HG03575 (cell line): Measurements from ENCODE around the gene CARMIL3.
"Not testable (repeated sequence)": the region's sequence is repeated elsewhere in the genome, so short reads cannot be mapped to it uniquely, and the experiment has no call there.

Experiments
- ATAC-seq: cut with Tn5 transposase; IDR thresholded peaks from one replicate; pipeline ENCODE4 v1.9.1; 2021; ENCODE audit not compliant: unreplicated experiment, insufficient number of reproducible peaks, low FRiP score; ENCODE audit errors: extremely low read depth

The CARMIL3 gene

DNA sequence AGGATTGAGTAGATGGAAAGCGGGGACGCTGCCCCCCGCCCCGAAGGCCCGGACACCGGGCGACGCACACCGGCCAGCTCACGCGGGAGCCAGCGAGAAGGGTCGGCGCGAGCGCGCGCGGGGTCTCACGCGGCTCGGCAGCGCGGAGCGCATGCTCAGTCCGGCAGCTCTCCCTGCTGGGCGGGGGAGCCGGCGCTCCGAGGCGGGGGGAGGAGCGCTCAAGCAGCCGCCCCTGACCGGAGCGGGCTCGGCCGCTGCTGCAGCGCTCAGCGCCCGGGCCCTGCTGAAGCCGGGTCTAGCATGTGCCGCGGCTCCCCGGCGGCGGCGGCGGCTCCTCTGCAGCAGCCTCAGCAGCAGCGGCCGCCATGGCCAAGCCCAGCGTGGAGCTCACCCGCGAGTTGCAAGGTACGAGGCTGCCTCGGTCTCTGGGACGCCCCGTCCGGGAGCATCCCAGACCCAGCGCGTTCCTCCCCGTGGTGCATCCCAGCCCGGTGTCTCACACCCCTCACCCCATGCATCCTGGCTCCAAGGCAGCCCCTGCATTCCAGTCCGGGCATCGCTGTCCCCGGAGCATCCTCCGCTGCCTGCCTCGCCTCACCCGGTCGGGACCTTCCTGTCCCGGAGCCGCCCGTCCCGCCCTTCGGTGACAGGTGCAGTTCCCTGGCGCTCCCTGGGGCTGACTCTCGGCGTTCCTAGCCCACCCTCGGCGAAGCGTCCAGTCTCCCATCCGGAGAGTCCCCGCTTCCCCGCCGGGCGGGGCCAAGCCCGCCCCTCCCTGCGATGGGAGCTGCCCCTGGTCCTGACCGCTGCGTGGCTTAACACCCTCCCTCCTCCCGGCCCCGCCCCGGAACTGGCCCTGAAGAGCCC, at the start of gene CARMIL3:
Gene CARMIL3, plus strand, starts transcription at position 221 of the 867 bp plus-strand sequence. Its CDS starts 145 bp downstream, at position 366.
- ATAC-seq = no peak

DNA sequence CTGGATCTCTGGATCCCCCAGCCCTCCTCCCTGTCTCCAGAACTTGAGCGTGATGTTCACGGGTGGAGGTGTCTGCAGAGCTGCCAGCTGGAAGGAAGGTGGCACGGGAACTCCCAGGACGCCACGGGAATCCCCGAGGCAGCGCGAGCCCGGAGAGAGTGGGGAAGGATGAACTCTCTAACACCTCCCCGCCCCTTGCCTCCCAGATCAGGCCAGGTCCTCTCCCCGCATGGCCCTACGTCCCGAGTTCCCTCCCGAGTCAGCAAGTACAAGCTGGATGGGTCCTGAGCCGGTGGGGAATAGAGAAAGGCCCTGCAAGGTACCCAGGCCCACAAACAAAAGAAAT, 45.4 kb upstream of the CARMIL3 start:
- not testable (repeated sequence) for ATAC-seq

- ATAC-seq = not testable (repeated sequence)
Measured at GRCh38 chr14:24006817-24007652, 44.8 kb upstream of the CARMIL3 start.

GRCh38 chr14:24011051-24011450, 40.8 kb upstream of the CARMIL3 start:
- no peak for ATAC-seq

- not testable (repeated sequence) for ATAC-seq
Measured at GRCh38 chr14:24012726-24013273, 39.0 kb upstream of the CARMIL3 start.

DNA sequence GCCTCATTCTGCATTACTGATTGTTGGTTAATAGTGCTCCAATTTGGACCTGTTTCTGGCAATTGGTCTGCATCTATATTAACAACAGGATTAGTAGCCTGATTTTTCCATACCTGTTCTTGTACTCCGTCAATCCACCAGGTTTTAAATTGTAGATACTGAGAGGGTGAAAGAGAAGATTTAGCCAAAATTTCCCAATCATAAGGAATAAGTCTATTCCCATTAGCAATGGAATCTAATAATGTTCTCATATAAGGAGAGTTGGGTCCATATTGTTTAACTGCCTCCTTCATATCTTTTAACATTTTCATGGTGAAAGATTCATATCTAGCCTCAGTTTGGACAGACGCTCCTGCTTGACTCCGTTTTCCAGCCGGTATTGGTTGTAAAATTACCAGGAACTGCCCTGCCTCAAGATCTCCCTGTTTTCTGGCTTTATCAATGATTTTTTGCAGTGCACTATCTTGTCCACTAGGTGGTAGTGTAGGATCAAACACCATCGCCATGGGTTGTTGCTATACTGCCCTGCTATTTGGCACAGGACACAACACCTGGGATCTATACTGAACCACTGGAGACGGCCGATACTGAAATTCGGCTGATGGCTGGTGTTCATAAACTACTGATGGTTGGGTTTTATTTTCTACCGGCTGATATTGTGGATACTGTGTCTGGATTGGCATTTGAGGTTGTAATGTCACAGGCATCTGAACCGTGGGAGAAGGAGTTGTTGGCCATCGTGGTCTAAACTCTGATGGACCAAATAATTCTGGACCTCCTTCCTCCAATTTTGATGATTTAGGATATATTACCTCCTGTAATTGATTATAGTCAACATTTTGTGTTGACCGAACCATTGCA, 37.9 kb upstream of the CARMIL3 start:
- ATAC-seq = no peak

DNA sequence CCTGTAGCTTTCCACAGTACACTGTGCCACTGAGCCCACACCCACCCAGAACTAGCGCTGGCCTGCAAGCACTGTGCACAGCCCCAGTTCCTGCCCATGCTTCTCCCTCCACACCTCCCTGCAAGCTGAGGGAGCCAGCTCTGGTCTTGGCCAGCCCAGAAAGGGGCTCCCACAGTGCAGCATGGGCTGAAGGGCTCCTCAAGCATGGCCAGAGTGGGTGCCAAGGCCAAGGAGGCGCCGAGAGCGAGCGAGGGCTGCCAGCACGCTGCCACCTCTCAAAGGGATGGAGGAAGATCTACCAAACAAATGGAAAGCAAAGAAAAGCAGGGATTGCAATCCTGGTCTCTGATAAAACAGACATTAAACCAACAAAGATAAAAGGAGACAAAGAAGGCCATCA, 36.1 kb upstream of the CARMIL3 start:
- ATAC-seq = not testable (repeated sequence)

DNA sequence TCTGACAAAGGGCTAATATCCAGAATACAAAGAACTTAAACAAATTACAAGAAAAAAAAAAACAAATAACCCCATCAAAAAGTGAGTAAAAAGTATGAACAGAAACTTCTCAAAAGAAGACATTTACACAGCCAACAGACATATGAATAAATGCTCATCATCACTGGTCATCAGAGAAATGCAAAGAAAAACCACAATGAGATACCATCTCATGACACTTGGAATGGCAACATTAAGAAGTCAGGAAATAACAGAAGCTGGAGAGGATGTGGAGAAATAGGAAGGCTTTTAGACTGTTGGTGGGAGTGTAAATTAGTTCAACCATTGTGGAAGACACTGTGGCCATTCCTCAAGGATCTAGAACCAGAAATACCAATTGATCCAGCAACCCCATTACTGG, 32.8 kb upstream of the CARMIL3 start:
- not testable (repeated sequence) for ATAC-seq

- ATAC-seq = not testable (repeated sequence)
Measured at GRCh38 chr14:24019944-24020343, 31.9 kb upstream of the CARMIL3 start.

DNA sequence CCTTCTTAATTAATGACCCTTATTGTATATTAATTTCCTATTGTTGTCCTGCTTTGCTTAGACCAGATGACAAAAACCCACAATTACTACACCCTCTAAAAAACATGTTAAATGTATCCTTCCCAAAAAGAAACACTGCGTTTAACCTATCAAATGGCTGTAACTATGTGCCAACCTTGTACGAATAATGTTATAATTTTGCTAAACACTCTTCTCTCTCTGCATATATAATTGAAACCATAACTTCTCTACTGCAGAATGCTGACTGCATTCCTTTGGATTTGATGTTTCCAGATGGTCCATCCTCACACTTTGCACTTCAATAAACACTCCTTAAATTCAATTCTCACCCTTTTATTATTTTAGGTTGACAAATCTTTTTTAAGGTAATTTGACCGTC, 31.3 kb upstream of the CARMIL3 start:
- not testable (repeated sequence) for ATAC-seq

DNA sequence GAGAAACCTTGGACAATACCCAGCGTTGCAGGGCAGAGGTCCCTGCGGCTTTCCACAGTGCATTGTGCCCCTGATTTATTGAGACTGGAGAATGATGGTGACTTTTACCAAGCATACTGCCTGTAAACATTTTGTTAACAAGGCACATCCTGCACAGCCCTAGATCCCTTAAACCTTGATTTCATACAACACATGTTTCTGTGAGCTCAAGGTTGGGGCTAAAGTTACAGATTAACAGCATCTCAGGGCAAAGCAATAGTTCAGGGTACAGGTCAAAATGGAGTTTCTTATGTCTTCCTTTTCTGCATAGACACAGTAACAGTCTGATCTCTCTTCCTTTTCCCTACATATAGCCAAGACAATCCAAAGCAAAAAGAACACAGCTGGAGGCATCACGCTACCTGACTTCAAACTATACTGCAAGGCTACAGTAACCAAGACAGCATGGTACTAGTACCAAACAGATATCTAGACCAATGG, 26.8 kb upstream of the CARMIL3 start:
- ATAC-seq = not testable (repeated sequence)

DNA sequence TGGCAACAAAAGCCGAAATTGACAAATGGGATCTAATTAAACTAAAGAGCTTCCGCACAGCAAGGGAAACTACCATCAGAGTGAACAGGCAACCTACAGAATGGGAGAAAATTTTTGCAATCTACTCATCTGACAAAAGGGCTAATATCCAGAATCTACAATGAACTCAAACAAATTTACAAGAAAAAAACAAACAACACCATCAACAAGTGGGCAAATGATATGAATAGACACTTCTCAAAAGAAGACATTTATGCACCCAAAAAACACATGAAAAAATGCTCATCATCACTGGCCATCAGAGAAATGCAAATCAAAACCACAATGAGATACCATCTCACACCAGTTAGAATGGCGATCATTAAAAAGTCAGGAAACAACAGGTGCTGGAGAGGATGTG, 22.1 kb upstream of the CARMIL3 start:
- not testable (repeated sequence) for ATAC-seq

DNA sequence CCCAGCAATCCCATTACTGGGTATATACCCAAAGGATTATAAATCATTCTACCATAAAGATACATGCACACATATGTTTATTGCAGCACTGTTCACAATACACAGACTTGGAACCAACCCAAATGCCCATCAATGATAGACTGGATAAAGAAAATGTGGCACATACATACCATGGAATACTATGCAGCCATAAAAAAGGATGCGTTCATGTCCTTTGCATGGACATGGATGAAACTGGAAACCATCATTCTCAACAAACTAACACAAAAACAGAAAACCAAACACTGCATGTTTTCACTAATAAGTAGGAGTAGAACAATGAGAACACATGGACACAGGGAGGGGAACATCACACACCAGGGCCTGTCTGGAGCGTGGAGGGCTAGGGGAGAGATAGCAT, 20.5 kb upstream of the CARMIL3 start:
- ATAC-seq = not testable (repeated sequence)

GRCh38 chr14:24032727-24033418, 18.9 kb upstream of the CARMIL3 start:
- no peak for ATAC-seq

DNA sequence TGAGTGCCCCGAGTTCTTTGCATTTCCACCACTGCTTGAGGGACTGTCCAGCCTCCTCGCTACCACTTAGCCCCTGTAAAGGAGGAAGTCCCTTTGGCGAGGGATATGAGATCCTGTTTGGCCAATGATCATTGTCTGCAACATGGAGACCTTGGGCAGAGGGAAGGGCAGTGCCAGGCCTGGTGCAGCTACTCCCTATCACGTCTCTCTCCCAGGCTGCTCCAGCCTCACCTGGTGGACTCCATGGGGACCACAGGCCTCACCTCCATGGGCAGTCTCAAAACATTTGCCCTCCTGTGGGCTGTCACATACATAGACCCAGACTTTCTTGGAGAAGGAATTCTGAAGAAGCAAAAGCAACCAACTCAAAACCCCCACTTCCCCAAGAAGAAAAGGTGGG, 16.0 kb upstream of the CARMIL3 start:
- not testable (repeated sequence) for ATAC-seq

GRCh38 chr14:24036169-24036962, 15.4 kb upstream of the CARMIL3 start:
- no peak for ATAC-seq

DNA sequence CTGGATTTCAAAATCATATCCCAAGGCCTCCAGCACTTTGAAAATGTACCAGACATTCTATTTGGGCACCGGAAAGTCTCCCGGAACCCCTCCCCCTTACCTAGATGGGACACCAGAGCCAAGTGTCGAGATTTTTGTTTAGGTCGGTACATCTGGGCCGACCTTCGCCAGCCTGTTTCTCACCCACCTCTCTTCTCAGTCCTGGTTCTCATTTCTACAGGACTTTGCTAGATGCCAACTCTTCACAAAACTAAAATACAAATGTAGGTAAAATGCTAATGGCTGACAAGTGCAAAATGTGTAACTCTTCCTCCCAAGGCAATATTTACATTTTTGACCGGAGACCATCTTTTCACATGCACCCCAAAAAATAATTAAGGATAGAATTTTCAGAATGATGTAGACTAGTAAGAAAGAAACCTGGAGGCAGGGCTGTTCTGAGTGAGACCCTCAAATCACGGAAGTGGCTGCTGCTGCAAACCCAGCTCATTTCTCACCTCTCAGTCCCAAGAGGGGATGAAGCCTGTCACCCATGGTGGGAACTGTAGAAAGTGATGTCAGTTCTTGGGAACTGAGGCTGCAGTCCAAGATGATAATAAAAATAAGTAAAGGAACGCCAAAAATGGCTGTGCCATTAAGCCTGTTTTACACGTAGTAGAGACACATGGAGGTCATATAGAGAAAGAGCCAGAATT, 14.7 kb upstream of the CARMIL3 start:
- ATAC-seq = not testable (repeated sequence)
